Muscle of back (tissue), 13 donors: ENCODE results near the gene POLR1E. TPM values are rescaled to one million over a fixed set of nuclear protein-coding genes. Genes with fewer than 3 reads are reported as not detected.

ENCODE experiments used
- DNase-seq, 3 donors: peaks; one replicate each; pipeline versions ENCODE4 v3.0.0 to v3.0.0-alpha.2; 2013
- long read RNA-seq, 9 donors: transcript quantifications; one replicate each; lab custom pipeline, GENCODE V29; 2026
- polyA plus RNA-seq, 10 donors: library from polyadenylated mRNA; unstranded; fragments of 120-200 nt; gene quantifications; one replicate each; pipeline ENCODE4 v1.2.1, GENCODE V29; 2013; ENCODE audit not compliant: insufficient read length in 10 of 10

POLR1E gene
- polyA plus RNA-seq = 10 to 100 TPM; 22.9 to 32.8 (median 28.3) TPM
- long read RNA-seq, donor 1, transcript POLR1E-202 (12 exons, 1,868 nt) = major isoform, 6 of 7 reads
- long read RNA-seq, donor 1, partial matches to known transcripts = 0 of 7 reads
- long read RNA-seq, donor 1, other reads (novel, unspliced or antisense) = 0 of 7 reads
- long read RNA-seq, donor 2, partial matches to known transcripts = 0 of 3 reads
- long read RNA-seq, donor 2, other reads (novel, unspliced or antisense) = 0 of 3 reads
- long read RNA-seq, donor 3 = 0 reads
- long read RNA-seq, donor 4, partial matches to known transcripts = 0 of 2 reads
- long read RNA-seq, donor 4, other reads (novel, unspliced or antisense) = 0 of 2 reads
- long read RNA-seq, donor 5, transcript POLR1E-202 (12 exons, 1,868 nt) = major isoform, 8 of 8 reads
- long read RNA-seq, donor 5, partial matches to known transcripts = 0 of 8 reads
- long read RNA-seq, donor 5, other reads (novel, unspliced or antisense) = 0 of 8 reads
- long read RNA-seq, donor 6, transcript POLR1E-202 (12 exons, 1,868 nt) = major isoform, 8 of 9 reads
- long read RNA-seq, donor 6, partial matches to known transcripts = 0 of 9 reads
- long read RNA-seq, donor 6, other reads (novel, unspliced or antisense) = 0 of 9 reads
- long read RNA-seq, donor 7, partial matches to known transcripts = 0 of 5 reads
- long read RNA-seq, donor 7, other reads (novel, unspliced or antisense) = 0 of 5 reads
- long read RNA-seq, donor 8, partial matches to known transcripts = 0 of 4 reads
- long read RNA-seq, donor 8, other reads (novel, unspliced or antisense) = 0 of 4 reads
- long read RNA-seq, donor 9 = 0 reads

DNA sequence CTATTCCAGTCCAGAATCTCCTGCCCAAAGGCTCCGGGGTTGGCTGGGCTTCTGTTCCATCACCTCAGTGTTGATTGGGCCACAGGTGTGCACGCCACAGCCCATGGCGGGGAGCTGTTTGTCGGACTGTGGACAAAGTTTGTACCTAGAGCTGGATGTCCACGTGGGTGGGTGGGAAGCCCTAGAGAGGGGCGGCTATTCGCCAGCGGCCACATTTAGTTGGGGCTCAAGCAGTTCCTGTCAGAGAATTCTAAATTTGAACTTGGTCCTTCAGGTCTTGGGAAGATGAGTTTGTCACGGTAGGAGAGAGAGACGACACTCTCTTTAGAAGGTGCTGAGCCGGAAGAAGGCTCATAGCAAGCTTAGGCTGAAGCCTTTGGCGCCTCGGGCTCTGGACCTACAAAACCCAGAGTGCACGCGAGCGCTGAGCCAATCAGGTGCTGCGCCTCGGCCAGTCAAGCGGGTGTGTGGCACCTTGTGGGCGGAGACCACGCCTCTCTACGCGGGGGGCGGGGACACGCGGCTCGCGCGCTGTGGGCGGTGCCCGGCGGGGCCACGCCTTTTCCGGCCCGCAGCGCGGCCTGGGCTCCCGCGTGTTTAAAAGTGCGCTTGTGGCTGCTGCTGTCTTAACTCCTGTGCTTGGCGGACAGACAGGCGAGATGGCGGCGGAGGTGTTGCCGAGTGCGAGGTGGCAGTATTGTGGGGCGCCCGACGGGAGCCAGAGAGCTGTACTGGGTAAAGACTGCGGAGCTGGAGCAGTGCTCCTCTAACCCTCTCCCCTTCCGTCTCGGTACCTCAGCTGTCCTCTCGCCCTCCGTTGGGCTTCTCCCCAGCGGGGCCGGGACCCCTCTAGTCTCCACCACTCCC is at the start of gene POLR1E:
Gene POLR1E, plus strand, starts transcription at position 560 of the 867 bp plus-strand sequence. Its CDS starts 100 bp downstream, at position 660.
- peak; percentile 87 to 95 (median 91) for DNase-seq

GRCh38 chr9:37436540-37436939 is 49.2 kb upstream of the POLR1E start:
- DNase-seq = no peak

- no peak for DNase-seq
Observed at GRCh38 chr9:37437010-37437409, 48.7 kb upstream of the POLR1E start.

DNA sequence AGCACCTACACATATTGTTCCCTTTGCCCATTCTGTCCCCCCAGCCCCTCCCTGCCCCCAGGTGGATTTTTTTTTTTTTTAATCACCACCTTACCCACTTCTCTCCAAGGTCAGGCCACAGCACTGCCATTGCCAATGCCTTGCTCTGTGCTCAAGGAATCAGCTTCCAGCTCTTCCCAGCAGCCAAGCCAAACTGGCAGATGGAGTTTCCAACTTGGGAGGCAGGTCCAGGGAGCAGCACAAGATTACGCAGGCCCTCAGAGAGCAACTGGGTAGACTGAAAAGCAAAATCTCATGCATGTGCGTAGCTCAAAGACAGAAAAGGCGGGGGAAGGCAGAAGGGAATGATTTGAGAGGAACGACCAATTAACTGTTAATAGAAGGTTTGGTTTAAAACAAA is 48.1 kb upstream of the POLR1E start:
- no peak for DNase-seq

DNA sequence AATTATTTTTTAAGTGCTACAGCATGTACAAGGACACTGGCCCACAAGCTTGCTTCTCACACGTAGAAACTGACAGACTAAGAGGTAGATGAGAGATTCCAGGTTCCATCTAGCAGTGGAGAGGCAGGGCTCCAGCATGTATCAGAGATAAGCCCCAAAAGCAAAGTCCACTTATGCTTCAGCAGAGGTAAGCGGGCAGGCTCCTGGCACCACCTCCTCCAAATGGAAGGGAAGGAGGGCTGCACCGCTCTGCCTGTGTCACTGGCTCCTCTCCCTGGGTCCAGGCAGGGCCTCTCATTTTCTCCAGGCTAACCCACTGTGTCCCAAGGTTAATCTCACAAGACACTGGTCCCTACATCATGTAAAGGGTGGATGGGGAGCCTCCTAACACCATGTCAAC is 47.4 kb upstream of the POLR1E start:
- DNase-seq = no peak

GRCh38 chr9:37441776-37442370 is 43.9 kb upstream of the POLR1E start:
- DNase-seq = no peak

DNA sequence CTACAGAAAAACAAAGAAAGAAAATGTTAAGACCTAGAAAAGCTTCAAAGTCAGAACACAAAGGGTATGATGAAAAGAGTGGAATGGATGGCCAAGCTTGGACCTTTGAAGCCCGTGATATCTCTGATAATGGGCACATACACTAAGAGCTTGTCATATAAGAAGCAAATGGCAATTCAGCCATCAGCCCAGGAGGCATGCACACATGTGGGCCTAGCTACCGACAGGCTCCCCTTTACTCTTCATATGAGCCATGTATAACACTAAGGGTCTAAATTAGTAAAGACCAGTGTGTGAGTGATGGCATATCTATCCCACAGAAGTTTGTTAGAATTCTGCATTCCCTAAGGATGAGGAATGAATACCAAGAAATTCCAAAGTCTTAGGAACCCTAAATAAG is 43.2 kb upstream of the POLR1E start:
- DNase-seq = no peak

DNA sequence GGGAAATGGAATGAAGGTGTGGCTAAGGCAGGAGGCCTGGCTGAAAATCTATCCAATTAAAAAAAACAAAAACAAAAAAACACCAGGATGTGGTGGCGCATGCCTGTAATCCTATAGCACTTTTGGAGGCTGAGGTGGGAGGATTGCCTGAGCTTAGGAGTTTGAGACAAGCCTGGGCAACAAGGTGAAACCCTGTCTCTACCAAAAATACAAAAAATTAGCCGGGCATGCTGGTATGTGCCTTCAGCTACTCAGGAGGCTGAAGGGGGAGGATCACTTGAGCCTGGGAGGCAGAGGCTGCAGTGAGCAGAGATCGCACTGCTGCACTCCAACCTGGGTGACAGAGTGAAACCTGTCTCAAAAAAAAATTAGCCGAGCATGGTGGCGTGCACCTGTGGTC is 42.2 kb upstream of the POLR1E start:
- DNase-seq = no peak

- no peak for DNase-seq
Observed at GRCh38 chr9:37444890-37445289, 40.9 kb upstream of the POLR1E start.

GRCh38 chr9:37445832-37446231 is 39.9 kb upstream of the POLR1E start:
- no peak for DNase-seq

GRCh38 chr9:37446401-37446800 is 39.3 kb upstream of the POLR1E start:
- DNase-seq = no peak

DNA sequence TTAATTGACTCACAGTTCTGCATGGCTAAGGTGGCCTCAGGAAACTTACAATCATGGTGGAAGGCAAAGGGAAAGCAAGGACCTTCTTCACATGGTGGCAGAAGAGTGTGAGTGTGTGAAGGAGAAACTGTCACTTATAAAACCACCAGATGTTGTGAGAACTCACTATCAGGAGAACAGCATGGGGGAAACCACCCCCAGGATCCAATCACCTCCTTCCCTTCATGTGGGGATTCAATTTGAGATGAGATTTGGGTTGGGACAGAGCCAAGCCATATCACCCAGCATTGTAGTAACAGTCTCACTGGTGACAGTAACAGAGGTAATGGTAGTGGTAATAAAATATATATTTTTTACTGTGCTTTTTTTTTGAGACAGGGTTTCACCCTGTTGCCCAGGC is 38.6 kb upstream of the POLR1E start:
- no peak for DNase-seq

DNA sequence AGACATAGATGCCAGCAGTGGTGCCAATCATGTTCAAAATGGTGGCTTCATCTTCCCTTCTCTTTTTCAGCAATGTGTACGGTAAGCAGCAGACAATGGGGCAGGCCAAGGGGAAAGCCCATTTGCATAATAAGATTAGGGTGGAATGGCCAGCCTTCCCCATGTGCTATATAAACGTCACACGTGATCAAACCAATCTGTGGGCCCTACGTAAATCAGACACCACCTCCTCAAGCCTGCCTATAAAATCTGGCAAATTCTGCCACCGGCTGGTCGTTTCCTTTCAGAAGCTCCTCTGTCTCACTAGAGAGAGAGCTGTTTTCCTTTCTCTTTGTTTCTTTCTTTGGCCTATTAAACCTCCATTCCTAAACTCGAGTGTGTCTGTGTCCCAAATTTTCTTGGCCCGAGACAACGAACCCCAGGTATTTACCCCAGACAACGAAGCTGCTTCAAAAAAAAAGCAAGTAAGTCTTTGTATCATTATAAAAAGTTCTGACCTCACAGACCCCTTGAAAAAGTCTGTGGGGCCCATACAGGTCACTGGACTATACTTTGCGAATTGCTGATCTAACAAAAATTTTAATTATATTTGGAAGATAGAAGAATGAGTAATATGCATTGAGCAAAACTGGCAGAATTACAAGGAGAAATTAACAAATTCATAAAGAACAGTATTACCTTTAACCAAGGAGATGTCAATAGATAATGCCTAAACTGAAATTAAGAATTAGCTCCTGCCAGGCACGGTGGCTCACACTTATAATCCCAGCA is 35.7 kb upstream of the POLR1E start:
- no peak for DNase-seq

DNA sequence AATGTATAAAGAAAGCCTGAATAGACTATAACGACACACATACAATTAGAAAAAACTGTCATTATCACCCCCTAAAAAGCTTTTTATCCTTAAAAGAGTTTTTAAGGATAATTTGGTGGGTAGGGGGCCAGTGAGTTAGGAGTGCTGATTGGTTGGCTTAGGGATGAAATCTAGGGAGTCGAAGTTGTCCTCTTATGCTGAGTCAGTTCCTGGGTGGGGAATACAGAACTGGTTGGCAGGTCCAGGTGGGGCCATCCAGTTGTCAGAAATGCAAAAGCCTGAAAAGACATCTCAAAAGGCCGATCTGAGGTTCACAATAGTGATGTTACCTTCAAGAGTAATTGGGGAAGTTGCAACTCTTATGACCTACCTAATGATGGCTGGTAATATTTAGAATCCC is 34.1 kb upstream of the POLR1E start:
- DNase-seq = no peak

GRCh38 chr9:37452611-37453010 is 33.1 kb upstream of the POLR1E start:
- DNase-seq = no peak

DNA sequence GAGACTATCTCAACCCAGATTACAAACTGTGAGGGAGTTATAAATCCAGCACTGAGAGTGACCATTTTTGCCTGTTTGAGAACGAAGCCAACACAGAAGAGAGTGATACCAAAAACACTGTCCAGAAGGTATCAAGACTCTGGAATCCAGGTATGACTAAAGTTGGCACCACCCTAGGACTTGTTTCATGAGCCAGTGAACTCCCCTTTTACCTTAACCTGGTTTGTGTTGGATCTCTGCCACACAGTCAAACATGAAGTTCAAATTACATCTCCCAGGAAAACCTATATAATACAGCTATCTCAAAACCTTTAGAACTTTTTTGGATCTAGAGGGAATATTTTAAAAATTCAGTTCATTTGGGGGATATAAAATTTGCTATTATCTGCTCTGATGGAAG is 31.9 kb upstream of the POLR1E start:
- no peak for DNase-seq

DNA sequence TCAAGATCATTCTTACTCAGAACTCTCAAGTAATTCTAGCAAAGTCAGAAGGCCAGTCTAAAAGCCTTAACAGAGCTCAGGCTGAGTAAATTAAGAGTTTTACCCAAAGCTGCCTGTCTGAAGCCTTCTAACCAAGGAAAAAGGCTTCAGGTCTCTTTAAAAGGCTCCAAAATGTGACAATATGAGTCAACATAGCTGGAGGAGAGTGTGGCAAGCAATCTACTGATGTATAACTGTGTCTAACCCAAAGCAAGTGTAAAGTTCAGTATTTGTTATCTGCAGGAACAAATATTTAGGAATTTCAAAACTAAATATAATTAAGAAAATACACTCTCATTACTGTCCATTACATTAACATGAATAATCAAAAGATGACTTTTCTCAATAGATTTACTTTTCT is 31.5 kb upstream of the POLR1E start:
- no peak for DNase-seq

DNA sequence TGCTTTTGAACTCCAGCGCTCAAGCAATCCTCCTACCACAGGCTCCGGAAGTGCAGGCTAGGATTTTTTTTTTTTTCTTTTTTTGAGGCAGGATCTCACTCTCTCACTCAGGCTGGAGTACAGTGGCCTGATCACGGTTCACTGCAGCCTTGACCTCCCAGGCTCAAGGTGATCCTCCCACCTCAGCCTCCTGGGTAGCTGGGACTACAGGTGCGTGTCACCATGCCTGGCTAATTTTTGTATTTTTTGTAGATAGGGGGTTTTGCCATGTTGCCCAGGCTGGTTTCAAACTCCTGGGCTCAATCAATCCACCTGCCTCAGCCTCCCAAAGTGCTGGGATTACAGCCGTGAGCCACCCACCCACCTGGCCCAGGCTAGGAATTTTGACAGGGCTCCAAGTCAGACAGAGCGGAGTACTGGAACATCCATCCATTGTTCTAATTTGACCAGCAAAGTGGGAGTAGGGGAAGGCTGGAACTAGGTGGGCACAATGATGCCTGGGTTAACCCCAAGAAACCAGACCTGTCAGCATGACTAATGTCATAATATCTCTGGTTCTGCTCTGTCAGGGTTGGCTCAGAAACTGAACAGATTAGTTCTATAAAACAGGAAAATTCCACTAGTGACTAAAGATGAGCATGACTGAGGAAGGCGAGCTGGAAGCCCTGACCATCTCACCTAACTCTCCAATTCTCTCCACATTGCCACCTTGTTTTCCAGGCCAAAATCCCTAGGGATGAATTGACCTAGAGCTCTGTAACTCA is 29.7 kb upstream of the POLR1E start:
- no peak for DNase-seq

DNA sequence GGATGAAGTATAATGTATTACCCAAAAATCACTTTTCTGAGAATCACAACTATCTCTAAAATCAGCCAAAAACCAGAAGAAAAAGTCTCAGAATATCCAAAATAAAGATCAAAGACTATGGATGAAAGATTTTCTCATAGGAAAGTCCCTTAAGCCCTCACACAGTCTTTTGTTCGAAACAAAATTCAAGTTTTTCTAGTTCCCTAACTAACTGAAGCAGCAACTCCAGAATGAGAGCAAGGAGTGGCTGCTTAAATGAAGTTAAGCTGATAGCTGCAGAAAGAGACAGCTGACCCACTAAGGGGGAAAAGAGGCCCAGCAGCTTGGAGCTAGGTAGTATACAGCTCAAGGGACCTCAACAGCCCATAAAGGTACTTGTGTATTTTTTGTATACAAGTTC is 28.9 kb upstream of the POLR1E start:
- DNase-seq = no peak

- DNase-seq = no peak
Observed at GRCh38 chr9:37464006-37464405, 21.7 kb upstream of the POLR1E start.
